Fibroblast of the aortic adventitia (primary cell): ENCODE data around the gene GPSM3. TPM values are rescaled to one million over a fixed set of nuclear protein-coding genes. Genes with fewer than 3 reads are reported as not detected.

ENCODE experiments used
- DNase-seq: peaks from one replicate; pipeline ENCODE4 v3.0.0-alpha.2; 2010; ENCODE audit warnings: low read depth
- H3K4me3 ChIP-seq: 2 replicates; pipeline ENCODE4 v1.5.1; 2011; ENCODE audit warnings: low read depth, mild to moderate bottlenecking, control low read depth, low read length, moderate library complexity
- CTCF ChIP-seq: IDR thresholded peaks from 2 replicates; pipeline ENCODE4 v1.5.1; 2011; ENCODE audit warnings: mild to moderate bottlenecking, low read length, control low read depth, inconsistent platforms; ENCODE audit not compliant: insufficient read depth
- total RNA-seq: library from RNA; depleted of rRNA; stranded (reverse); fragments of >200 nt; gene quantifications from 2 replicates; pipeline ENCODE4 v1.2.3, GENCODE V29; 2012; ENCODE audit warnings: low replicate concordance

The GPSM3 gene
- total RNA-seq, 1 donor = 0.90 TPM

- H3K4me3 ChIP-seq = no peak overlapping the region
- TF ChIP-seq CTCF = no peak
- no peak for DNase-seq
Observed at GRCh38 chr6:32183030-32183429, 9.4 kb downstream of the GPSM3 start.

- no peak for TF ChIP-seq CTCF
- no peak overlapping the region for H3K4me3 ChIP-seq
- DNase-seq = no peak
Observed at GRCh38 chr6:32182555-32182981, 9.9 kb downstream of the GPSM3 start.

- no peak overlapping the region for H3K4me3 ChIP-seq
- DNase-seq = no peak
Observed at GRCh38 chr6:32181915-32182529, 10.4 kb downstream of the GPSM3 start.

GRCh38 chr6:32181148-32181702, 11.2 kb downstream of the GPSM3 start:
- TF ChIP-seq CTCF = no peak
- no peak overlapping the region for H3K4me3 ChIP-seq
- no peak for DNase-seq

More at GRCh38 chr6:32181915-32182529, 10.4 kb downstream of the GPSM3 start:
- no peak for TF ChIP-seq CTCF

GRCh38 chr6:32179766-32180405, 12.6 kb downstream of the GPSM3 start:
- DNase-seq = no peak
- no peak for TF ChIP-seq CTCF
- peak overlapping the region; percentile 94 for H3K4me3 ChIP-seq

GRCh38 chr6:32178547-32179440, 13.6 kb downstream of the GPSM3 start:
- H3K4me3 ChIP-seq = peak overlapping the region; percentile 94
- DNase-seq = peak; percentile 12
- TF ChIP-seq CTCF = no peak
